Spleen (tissue), 7 donors: ENCODE results near the gene HIGD1A.

ENCODE experiments used
- POLR2A ChIP-seq, 3 donors: fragments of 450-650 bp; IDR thresholded peaks; one replicate each; pipeline ENCODE4 v1.5.1; 2017; ENCODE audit warnings: antibody characterized with exemption in 3 of 3, mild to moderate bottlenecking in 1 of 3
- TF ChIP-seq, protein P1 (sequence below), 11 experiments: fragments of 200-600 bp in 7 of 11; fragments of 450-650 bp in 4 of 11; sonication (generic) in 4 of 11; IDR thresholded peaks in 8 of 11; conservative IDR thresholded peaks in 3 of 11; 1 replicate in 7 of 11; 2 replicates in 4 of 11; pipeline versions ENCODE4 v1.4.0 to v1.8.0; 2016 to 2021; ENCODE audit warnings: antibody characterized with exemption in 11 of 11, inconsistent platforms in 4 of 11, mild to moderate bottlenecking in 1 of 11
- donor health status: DM: no; HTN: no; CAD: no; lungs with moderate emphysema.
- donor health status: DM: no; HTN: no; CAD: no.
- donor health status: DM: no; HTN: no; CAD: no.

DNA sequence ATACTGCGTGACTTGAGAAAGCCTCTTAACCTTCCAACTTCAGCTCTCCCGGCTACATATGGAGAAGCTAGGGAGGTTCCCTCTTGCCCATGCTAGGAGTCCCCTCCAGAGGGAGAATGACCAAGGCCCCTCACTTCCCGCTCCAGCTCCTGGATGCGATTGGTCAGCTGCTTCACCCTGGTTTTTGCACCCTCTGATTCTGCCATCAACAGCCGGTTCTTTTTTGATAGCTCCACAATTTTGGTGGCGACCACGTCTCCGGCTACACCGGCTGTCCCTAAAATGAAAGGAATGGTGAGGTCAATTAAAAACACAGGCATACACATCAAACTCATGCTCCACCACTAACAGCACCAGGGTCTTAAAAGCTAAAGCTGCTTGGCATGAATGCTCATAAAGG, 51.8 kb downstream of the HIGD1A start:
- TF ChIP-seq, protein P1, sequence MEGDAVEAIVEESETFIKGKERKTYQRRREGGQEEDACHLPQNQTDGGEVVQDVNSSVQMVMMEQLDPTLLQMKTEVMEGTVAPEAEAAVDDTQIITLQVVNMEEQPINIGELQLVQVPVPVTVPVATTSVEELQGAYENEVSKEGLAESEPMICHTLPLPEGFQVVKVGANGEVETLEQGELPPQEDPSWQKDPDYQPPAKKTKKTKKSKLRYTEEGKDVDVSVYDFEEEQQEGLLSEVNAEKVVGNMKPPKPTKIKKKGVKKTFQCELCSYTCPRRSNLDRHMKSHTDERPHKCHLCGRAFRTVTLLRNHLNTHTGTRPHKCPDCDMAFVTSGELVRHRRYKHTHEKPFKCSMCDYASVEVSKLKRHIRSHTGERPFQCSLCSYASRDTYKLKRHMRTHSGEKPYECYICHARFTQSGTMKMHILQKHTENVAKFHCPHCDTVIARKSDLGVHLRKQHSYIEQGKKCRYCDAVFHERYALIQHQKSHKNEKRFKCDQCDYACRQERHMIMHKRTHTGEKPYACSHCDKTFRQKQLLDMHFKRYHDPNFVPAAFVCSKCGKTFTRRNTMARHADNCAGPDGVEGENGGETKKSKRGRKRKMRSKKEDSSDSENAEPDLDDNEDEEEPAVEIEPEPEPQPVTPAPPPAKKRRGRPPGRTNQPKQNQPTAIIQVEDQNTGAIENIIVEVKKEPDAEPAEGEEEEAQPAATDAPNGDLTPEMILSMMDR (IDR thresholded peaks at IDR 0.05 in 8 of 11, conservative IDR thresholded peaks at IDR 0.05 in 3 of 11) = no peak
- TF ChIP-seq POLR2A (IDR thresholded peaks at IDR 0.05) = no peak
